Measurements from ENCODE around the gene ADGRB3.
"Not testable (repeated sequence)": the region's sequence is repeated elsewhere in the genome, so short reads cannot be mapped to it uniquely, and the experiment has no call there.

The ADGRB3 gene

GRCh38 chr6:69433116-69433515 is 798.0 kb downstream of the ADGRB3 start:
- DNase-seq (ENCODE audit: low read depth), result not testable (repeated sequence)

DNA sequence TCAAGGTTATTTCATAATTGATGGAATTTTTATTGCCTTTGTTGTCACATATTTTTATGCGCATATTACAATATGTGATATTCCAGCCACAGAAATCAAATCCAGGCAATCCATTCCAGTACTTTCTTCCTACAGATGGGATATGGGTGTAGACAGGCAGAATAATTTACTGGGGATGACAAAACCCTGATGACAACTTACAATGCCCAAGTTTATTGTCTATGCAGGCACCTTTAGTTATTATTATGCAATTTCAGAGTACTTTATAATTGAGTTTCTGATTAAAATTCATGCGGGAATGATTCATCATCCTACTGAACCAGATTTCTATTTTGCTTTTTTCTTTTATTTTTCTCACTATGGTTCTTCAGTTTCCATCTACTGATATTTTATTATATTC is 803.0 kb downstream of the ADGRB3 start:
- DNase-seq (ENCODE audit: low read depth), result no peak

Data from fibroblast of gingiva (primary cell).